Measurements from ENCODE around the gene TRIM17.
A peak's percentile ranks its signal among the peaks of the same experiment; 100 is the strongest.

Gene TRIM17

DNA sequence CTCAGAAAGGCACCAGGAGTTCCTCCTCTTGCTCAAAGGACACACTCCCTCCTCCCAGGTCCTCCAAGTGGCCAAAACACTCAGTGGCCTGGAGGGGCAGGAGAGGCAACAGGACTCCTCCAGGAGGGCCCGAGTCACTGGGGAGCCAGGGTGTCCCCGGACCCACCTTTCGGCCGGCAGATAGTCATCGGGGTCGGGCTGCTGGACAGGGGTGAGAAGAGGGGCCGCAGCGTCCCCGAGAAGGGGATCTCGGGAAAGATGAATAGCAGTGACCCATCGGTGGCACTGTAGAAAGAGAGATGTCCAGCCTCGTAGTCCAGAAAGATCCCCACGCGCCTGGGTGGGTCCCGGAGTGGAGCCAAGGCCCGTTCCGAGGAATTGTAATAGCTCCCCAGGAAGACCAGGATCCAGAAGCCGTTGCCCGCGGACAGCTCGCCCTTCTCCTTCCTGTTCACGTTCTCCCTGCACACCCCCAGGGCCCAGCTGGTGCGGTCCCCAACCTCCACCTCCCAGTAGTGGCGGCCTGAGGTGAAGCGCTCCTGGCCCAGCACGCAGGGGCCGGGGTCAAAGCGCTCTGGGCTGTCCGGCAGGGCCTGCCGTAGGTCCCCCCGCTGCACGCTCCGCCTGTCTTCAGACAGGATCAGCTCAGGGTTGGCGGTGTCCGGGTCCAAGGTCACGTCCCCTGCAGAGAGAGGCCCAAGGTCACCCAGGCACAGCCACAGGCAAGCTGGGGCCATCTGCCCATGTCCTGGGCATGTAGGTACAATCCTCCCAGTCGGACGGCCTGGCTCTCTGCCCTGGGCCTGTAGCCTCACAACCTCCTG is 21.9 kb downstream of the TRIM17 start:
- Histone ChIP-seq H3K9ac (ENCODE audit: low read depth, low read length, poor library complexity, severe bottlenecking) (no peak overlapping the region), H3K27me3 (ENCODE audit: insufficient read depth, low read length, poor library complexity, severe bottlenecking) (no peaks in the 10 kb centered on the region), H3K79me2 (ENCODE audit: insufficient read depth, low read length) (peaks cover 8% of the 10 kb centered on the region; the same call in 1 of the 2 replicates), H3K9me3 (ENCODE audit: insufficient read depth, low read depth, low read length) (no peaks in the 10 kb centered on the region), H3F3A (ENCODE audit: low read depth) (no peaks in the 10 kb centered on the region), H2AFZ (ENCODE audit: low read length) (no peak overlapping the region), H3K4me1 (ENCODE audit: insufficient read depth, low read length, poor library complexity, severe bottlenecking) (no peaks in the 10 kb centered on the region), H3K4me3 (ENCODE audit: low read length, poor library complexity, severe bottlenecking) (no peak overlapping the region), H3K9me2 (replicated peaks; ENCODE audit: low read depth, low read length) (no peaks in the 10 kb centered on the region), H4K20me1 (ENCODE audit: insufficient read depth, low read length, poor library complexity, severe bottlenecking) (peaks cover 30% of the 10 kb centered on the region), H3K36me3 (ENCODE audit: insufficient read depth, low read length) (peaks cover 53% of the 10 kb centered on the region; the same call in 1 of the 2 replicates), H3K4me2 (ENCODE audit: low read depth, low read length, poor library complexity, severe bottlenecking) (no peak overlapping the region)
- no peak for TF ChIP-seq EZH2phosphoT487 (IDR thresholded peaks at IDR 0.05; ENCODE audit: borderline replicate concordance)
- TF ChIP-seq, protein P1, sequence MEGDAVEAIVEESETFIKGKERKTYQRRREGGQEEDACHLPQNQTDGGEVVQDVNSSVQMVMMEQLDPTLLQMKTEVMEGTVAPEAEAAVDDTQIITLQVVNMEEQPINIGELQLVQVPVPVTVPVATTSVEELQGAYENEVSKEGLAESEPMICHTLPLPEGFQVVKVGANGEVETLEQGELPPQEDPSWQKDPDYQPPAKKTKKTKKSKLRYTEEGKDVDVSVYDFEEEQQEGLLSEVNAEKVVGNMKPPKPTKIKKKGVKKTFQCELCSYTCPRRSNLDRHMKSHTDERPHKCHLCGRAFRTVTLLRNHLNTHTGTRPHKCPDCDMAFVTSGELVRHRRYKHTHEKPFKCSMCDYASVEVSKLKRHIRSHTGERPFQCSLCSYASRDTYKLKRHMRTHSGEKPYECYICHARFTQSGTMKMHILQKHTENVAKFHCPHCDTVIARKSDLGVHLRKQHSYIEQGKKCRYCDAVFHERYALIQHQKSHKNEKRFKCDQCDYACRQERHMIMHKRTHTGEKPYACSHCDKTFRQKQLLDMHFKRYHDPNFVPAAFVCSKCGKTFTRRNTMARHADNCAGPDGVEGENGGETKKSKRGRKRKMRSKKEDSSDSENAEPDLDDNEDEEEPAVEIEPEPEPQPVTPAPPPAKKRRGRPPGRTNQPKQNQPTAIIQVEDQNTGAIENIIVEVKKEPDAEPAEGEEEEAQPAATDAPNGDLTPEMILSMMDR (conservative IDR thresholded peaks at IDR 0.05; ENCODE audit: low read length), result no peak

DNA sequence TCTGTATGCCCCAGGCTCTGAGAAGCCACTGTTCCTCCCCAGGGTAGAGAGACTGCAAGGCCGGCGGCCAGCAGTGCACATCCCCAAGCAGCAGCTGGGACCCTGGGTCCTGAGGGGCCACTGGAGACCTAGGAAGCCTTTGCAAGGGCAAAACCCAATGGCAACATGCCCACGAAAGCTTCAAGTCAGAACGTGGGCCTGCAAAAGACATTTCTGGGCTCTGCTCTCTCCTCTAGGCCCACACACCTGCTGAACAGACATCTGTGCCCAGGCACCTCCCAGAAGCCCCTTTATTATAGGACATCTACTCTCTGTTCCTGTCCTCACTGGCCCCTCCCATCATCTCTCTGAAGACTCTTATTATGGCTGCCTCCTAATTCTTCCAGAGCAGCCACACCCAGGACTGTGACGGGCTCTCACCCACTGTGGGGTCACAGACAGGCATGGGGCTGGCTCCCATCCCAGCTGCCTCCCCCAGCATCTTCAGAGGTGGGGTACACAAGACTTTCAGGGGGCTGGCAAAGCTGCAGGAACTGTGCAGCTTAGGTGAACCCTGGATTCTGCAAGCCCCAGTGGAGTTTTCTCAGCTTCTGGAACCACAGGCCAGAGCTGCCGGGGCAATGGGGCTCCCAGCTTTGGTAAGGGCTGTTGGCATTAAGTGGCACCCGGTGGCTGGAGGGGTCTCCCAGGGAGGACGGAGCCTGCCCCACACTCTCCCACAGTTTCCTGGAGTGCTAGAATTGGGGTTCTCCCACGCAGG is 22.7 kb downstream of the TRIM17 start:
- Histone ChIP-seq H3K79me2 (ENCODE audit: insufficient read depth, low read length) (peaks cover 3% of the 10 kb centered on the region; the same call in 1 of the 2 replicates), H3K4me2 (ENCODE audit: low read depth, low read length, poor library complexity, severe bottlenecking) (no peak overlapping the region), H3F3A (ENCODE audit: low read depth) (no peaks in the 10 kb centered on the region), H3K9me2 (replicated peaks; ENCODE audit: low read depth, low read length) (no peaks in the 10 kb centered on the region), H3K9ac (ENCODE audit: low read depth, low read length, poor library complexity, severe bottlenecking) (no peak overlapping the region), H3K9me3 (ENCODE audit: insufficient read depth, low read depth, low read length) (no peaks in the 10 kb centered on the region), H2AFZ (ENCODE audit: low read length) (no peak overlapping the region), H4K20me1 (ENCODE audit: insufficient read depth, low read length, poor library complexity, severe bottlenecking) (peaks cover 27% of the 10 kb centered on the region), H3K4me1 (ENCODE audit: insufficient read depth, low read length, poor library complexity, severe bottlenecking) (no peaks in the 10 kb centered on the region), H3K36me3 (ENCODE audit: insufficient read depth, low read length) (peaks cover 53% of the 10 kb centered on the region; the same call in 1 of the 2 replicates), H3K27me3 (ENCODE audit: insufficient read depth, low read length, poor library complexity, severe bottlenecking) (no peaks in the 10 kb centered on the region), H3K4me3 (ENCODE audit: low read length, poor library complexity, severe bottlenecking) (no peak overlapping the region)
- TF ChIP-seq, protein P1 (conservative IDR thresholded peaks at IDR 0.05; ENCODE audit: low read length), result no peak; the same call in none of the 2 replicates
- no peak for TF ChIP-seq EZH2phosphoT487 (IDR thresholded peaks at IDR 0.05; ENCODE audit: borderline replicate concordance)

DNA sequence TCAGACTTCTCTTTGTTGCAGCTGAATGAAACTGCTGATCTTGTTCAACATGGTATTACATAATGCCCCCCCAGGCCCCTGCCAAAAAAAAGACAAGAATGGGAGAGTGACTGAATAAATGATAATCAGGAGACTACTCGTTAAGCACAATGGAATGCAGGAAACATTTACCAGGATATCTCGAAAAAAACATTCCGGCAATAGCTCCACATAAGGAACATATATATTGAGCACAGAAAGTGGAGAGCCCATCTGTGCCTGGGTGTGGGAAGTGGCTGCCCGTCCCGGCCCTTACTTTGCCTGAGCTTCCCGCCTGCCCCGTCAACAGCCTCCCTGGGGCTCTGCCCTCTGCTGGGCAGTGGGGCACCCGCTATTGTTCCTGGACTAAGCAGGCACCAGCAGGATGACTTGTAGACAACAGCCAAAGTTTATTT is 23.4 kb downstream of the TRIM17 start:
- TF ChIP-seq, protein P1 (conservative IDR thresholded peaks at IDR 0.05; ENCODE audit: low read length), result peak; percentile 51
- TF ChIP-seq EZH2phosphoT487 (IDR thresholded peaks at IDR 0.05; ENCODE audit: borderline replicate concordance), result no peak
- Histone ChIP-seq H3K9me3 (ENCODE audit: insufficient read depth, low read depth, low read length) (no peaks in the 10 kb centered on the region), H3K27me3 (ENCODE audit: insufficient read depth, low read length, poor library complexity, severe bottlenecking) (no peaks in the 10 kb centered on the region), H3K9ac (ENCODE audit: low read depth, low read length, poor library complexity, severe bottlenecking) (no peak overlapping the region), H3K4me3 (ENCODE audit: low read length, poor library complexity, severe bottlenecking) (no peak overlapping the region), H4K20me1 (ENCODE audit: insufficient read depth, low read length, poor library complexity, severe bottlenecking) (peaks cover 22% of the 10 kb centered on the region), H3K9me2 (replicated peaks; ENCODE audit: low read depth, low read length) (no peaks in the 10 kb centered on the region), H3F3A (ENCODE audit: low read depth) (no peaks in the 10 kb centered on the region), H3K36me3 (ENCODE audit: insufficient read depth, low read length) (peaks cover 53% of the 10 kb centered on the region; the same call in 1 of the 2 replicates), H3K4me2 (ENCODE audit: low read depth, low read length, poor library complexity, severe bottlenecking) (no peak overlapping the region), H2AFZ (ENCODE audit: low read length) (no peak overlapping the region), H3K79me2 (ENCODE audit: insufficient read depth, low read length) (no peaks in the 10 kb centered on the region), H3K4me1 (ENCODE audit: insufficient read depth, low read length, poor library complexity, severe bottlenecking) (no peaks in the 10 kb centered on the region)

Data from Loucy (cell line).